Umbilical cord (tissue), 2 donors: ENCODE measurements around the gene MT1H. TPM values are rescaled to one million over a fixed set of nuclear protein-coding genes. Genes with fewer than 3 reads are reported as not detected.
"Not testable (repeated sequence)": the region's sequence is repeated elsewhere in the genome, so short reads cannot be mapped to it uniquely, and the experiment has no call there.

ENCODE experiments used
- DNase-seq: peaks from one replicate; pipeline ENCODE4 v3.0.0-alpha.2; 2015; ENCODE audit warnings: low spot score
- total RNA-seq: library from RNA; depleted of rRNA; stranded (reverse); fragments of >200 nt; gene quantifications from one replicate; pipeline ENCODE4 v1.2.3, GENCODE V29; 2014; ENCODE audit warnings: low replicate concordance; ENCODE audit not compliant: insufficient read depth

Gene MT1H
- total RNA-seq, 1 donor from 2014 or later: 13.0 TPM

DNA sequence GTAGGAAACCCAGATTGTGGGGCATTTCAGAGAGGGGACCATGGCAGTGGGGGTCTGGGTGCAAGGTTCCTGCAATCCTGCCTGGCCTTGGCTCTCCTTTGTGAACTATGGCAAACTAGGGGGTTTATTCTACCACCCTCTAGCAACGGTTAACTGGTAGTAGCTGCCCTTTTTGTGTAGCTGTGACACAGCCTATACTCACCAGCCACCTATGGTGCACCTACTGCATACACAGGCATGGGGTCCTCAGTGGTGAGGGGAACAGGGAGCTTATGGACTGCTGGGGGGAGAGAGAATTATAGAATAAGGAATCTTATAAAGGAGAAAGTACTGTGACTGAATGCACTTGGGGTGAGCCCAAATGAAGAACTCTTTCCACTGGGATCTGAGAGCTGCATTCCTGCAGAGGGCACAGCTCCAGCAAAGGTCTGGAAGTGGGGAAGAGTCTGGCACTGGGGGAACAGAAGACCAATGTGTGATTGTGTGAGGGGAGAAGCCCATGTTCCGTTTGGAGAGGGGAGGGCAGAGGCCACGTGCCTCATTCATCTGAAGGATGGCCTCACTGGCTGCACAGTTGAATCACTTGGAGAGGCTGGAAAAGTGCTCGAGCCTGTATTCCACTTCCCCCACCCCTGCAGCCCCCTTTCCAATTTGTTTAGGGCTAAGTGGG, 14.8 kb downstream of the MT1H start:
- DNase-seq: no peak

DNA sequence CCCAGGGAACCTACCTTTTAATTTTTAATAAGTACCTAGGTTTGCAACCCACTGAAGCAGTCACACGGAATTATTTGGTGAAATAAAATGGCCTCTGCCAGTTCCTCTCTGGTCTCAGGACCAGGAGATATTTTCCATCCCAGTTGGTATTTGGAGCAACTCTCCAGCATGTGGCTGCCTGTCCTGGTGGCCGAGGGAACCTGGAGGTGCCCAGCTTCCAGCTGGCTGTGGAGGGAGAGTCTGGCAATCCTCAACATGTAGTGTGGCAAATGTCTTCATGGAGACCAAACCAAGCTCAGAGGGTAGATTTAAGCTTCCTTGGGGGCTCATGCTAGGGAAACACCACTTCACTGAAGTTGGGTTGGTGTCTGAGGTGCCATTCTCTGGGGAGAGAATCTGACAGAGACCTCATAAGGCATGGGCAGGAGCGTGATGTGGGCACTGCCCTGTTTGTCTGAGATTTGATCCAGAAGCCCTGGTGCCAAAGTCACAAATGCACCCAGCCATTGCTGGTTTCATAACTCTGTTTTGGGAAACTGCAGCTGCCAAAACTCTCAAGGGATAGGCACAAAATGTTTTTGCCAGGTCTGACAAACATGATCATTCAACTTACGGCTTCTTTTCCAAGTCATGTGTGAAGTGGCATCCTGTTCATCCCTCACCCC, 15.4 kb downstream of the MT1H start:
- DNase-seq: no peak

DNA sequence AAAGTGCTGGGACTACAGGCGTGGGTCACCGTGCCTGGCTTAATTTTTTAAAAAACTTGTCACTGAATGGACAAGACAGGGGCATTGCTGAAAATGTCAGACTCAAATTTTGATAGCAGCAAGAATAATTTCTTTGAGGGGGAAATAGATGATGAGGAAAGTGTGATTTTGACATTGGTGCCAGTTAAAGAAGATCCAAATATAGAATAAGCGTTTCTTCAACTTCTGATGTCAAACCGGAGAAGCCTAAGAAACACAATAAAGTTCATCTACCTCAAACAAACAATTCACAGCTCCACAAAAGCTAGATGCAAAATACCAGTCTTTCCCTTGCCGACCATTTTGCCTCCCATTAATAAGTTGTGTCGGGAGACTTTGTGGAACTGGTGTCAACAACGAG, 17.1 kb downstream of the MT1H start:
- DNase-seq: no peak

DNA sequence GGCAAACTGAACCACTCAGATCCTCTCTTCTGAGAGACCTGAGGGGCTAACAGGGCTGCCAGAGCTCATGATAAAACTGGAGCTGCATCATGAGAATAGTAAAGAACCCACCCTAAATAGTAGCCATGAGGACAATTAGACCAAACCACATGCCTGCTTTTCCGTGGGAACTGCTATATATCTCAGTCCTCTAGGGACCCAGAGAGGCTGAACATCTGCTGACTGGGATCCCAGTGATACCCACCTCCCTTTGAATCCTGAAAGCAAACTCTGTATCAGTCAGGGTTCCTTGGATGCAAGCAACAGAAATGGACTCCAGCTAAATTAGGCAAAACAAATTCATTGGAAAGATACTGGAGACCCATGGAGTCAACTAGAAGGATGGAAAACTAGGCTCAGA, 19.1 kb downstream of the MT1H start:
- no peak for DNase-seq

DNA sequence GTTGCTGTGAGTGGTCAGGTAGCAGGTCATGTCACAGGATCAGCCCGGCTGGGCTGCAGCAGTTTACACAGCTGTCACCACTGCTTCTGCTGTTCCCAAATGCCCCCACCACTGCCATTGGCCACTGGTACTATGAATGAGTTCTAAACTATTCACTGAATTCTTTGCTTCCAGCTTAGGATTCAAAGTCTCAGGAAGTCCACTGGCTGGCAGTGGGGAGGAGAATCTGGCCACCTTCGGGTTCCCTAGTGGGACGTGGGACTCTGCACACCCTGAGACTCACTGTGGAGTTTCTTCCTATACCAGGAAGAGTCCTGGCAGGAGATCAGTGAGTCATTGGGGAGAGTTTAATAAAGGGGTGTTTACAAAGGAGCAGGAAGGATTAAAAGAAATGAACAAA, 19.6 kb downstream of the MT1H start:
- DNase-seq: no peak

DNA sequence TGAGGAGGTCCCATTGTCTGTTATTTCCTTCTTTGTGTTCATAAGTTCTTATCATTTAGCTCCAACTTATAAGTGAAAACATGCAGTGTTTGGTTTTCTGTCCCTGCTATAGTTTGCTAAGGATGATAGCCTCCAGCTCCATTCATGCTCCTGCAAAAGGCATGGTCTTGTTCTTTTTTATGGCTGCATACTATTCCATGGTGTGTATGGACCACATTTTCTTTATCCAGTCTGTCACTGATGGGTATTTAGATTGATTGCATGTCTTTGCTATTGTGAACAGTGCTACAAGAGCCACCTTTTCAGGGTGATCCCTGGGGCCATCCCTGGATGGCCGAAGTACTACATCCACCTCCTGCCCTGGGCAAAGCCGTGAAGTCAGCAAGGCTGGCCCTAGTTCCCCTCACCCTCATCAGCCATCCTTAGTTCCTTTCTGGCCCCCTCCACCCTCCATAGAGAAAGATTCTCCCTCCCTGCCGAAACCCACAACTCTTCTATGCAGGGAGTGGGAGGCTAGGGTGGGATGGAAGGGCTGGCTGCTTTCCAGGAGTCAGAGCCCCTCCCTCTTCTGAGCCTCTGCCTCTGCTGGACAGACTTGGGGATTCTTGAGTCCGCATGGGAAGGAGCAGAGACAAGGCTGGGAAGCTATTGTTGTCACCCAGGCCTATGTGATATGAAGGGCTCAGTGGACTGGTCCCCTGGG, 21.0 kb downstream of the MT1H start:
- DNase-seq: no peak

DNA sequence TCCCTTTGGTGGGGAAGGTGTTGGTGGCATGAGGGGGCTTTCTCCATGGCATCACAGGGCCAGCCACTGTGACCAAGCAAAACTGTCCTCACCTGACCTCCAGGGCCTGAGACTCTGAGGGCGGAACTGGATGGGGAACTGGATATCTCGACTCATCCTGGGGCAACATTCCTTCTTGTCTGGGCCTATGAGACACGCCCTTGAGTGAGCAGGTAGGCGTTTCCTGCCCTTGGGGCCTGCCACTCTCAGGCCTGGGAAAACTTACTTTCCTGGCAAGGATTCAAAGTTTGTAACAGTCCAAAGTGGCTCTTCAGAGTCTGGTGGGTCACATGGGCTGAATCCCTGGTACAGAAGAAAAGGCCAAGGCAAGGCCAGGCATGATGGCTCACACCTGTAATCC, 22.3 kb downstream of the MT1H start:
- peak; percentile 74 for DNase-seq

DNA sequence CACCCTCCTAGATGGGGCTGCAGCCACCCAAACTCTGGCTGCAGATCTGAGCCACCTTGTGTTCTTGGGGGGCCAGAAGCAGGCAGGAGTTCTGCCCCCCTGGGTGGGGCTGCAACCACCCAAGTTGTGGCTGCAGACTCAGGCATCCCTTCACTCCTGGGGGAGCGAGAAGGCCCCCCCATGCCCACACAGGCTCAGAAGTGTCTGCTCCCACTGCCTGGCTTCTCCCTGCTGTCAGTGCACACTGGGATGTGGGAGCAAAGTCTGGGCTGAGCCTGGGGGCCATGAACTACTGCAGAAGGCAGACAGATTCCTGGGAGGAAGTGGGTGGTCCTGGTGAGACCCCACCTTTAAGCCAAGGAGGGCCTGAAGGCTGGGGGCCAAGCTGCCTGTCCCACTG, 25.6 kb downstream of the MT1H start:
- no peak for DNase-seq

DNA sequence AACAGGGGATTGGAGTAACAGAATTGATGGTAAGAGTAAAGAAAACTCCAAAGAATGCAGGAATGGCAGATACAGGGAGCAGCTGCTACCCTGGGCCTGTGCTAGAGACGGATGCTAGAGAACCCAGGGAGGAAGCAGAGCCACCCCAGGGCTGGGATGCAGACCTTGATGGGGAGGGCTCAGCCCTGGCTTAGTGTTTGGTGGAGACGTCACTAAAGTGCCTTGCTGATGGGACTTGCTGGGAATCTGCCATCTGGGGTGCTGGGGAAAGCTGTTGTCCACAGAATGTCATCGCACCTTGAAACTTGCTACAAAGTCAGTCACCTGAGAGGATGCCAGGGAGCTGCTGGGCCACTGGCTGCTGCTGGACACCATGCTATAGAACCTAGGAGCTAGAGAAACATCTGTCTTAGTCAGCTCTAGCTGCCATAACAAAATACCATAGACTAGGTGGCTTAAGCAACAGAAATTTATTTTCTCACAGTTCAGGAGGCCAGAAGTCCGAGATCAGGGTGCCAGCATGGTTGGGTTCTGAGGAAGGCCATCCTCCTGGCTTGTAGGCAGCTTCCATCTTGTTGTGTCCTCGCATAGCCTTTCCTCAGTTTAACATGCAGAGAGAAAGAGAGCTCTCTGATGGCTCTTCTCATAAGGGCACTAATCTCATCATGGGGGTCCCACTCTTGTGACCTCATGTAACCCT, 28.0 kb downstream of the MT1H start:
- no peak for DNase-seq

DNA sequence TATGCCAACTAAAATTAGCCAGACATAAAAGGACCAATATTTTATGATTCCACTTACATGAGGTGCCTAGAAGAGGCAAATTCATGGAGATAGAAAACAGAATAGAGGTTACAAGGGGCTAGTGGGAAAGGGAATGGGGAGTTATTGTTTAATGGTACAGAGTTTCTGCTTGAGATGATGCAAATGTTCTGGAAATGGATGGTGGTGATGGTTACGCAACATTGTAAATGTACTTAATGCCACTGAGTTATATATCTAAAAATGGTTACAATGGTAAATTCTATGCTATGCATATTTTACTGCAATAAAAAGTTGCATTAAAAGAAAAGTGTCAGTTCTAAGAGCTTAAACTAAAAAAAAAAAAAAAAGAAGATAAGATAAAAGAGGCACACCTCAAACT, 30.6 kb downstream of the MT1H start:
- no peak for DNase-seq

DNA sequence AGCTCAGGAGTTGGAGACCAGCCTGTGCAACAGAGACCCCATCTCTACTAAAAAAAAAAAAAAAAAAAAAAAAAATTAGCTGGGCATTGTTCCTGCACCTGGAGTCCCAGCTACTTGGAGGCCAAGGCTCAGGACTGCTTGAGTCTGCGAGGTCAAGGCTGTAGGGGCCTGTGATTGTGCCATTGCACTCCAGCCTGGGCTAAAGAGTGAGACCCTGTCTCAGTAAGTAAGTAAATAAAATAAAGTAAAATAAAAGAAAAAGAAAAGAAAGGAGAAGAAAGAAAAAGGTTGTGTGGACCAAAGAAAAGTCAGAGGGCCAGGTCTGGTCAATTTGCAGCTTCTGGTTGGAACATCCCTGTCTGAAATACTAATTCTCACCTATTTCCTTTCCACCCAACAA, 31.0 kb downstream of the MT1H start:
- DNase-seq: no peak

DNA sequence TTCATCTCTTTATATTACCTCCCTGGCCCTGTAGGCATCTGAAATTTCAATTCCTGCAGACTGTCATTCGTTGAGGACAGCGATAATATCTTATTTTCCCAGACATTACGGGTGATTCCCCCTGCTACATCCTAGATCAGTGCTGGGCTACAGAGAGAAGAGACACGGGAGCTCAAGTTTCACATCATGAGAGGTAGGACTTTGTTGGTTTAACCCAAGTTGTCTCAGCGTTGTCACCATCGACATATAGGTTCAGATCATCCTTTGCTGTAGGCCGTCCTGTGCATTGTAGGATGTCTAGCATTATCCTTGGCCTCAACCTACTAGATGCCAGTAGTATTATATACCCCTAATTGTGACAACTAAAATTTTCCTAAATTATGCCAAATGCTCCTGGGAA, 31.9 kb downstream of the MT1H start:
- DNase-seq: no peak

DNA sequence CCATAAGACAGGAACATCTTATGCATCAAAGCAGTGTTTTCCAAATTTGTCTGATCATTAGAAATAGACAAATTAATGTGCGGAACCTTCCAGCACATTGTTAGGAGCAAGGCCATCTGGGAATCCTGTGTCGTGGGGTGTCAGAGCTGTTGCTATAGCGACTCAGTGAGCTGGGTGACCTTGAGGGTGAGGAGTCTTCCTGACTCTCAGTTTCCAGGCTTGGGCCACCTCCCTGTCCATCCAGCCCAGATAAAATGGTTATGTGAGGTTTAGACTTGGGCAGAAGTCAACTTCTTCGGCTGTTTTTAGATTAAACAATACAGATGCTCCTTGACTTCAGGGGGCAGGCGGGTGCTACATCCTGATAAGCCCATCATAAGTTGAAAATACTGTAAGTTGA, 33.2 kb downstream of the MT1H start:
- no peak for DNase-seq

DNA sequence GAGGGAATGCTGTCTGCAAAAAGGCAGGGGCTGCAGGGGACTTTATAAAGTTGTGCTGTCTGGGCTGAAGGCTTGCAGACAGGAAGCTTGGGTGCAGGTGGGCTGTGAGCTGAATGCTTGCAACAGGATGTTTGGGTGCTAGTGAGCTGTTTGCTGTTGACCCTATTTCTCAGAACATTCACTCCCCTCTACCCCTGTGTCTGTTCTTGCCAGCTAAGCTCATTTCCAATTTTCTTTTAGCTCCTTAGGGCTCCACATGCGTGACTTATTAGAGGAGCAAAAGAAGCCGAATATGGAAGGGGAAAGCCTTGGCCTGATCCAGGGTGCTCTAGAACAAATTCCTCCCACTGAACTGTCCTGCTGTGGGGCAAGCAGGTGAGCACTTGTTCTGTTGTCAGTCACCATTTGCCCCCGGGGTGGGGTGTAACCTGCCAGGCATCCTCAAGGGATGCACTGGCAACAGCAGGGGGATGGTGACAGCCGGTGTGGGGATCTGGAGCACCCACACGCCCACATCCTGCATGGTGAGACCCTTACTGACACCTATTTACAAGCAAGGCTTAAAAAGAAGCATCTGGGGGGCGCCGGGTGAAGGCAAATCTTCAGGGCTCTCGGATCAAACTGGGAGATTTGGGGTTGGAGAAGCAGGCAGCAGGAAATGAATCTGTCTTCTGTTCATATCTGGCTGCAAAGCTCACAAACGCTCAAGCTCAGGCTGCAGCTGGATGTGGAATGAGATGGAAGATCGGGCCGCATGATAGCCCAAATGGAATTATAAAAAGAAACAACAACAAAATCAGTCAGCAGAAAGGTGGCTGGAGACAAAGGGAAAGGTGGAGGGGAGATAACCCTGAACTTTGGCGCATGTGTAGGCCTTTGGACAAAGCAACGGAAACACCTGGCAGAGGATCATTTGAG, 39.2 kb downstream of the MT1H start:
- no peak for DNase-seq

DNA sequence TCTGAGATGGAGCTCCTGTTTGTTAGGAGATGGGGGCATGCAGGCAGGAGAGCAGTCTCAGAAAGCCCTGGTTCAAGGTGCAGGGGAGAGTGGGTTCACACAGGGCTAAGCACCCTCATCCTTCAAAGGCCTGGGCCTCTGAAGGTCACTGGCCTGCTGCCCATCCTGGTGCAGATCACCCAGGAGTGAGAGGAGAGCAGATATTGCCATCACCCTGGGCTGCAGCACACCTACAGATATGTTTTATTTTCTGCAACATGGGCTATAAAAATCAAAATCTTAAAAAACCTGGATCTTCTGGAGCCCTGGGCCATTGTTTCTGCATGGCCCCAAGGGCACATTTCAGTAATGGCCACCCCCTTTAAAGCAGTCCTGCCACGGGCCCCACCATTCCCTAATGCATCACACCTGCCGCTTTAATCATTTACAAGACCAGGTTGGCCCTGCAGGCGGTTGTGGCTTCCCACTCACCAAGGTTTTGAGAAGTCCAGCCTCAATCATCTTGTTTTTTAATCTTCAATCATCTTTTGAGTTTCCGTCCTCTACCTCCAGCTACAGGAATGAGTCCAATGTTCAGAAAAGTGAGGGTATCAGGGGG, 39.9 kb downstream of the MT1H start:
- DNase-seq: no peak

DNA sequence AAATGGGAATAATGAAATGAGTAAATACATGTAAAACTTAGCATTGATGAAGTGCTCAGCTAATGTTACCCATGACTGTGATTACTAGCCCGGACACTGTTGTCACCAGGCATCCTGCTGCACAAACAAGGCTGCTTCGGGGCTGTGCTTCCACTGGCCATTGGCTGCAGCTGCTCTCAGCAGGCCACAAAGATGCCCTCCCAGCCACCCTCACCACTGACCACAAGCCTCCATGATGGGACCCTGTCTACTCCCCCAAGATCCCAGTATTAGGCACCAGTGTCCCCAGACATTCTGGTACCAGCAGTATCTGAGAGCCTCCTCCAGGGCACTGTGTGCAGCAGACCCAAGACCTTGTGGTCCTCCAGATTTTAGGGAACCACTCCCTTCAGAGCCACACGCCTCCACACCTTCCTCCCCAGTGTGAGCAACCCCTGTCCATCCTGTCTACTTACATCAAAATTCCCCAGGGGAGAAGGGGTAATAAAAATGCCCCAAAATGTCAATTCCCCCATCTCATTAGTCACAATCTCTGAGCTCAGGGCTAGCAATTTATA, 40.6 kb downstream of the MT1H start:
- no peak for DNase-seq

DNA sequence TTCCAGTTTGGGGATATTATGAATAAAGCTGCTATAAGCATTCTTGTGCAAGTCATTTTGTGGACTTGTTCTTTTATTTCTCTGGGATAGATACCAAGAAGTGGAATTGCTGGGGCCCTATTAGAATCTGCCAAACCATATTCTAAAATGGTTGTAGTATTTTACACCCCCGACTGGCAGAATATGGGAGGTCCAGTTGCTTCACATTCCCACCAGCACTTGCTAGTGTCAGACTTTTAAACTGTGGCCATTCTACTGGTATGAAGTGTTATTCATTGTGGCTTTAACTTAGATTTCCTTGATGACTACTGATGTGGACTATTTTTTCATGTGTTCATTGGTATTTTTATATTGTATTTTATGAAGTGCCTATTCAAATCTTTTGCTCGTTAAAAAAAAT, 42.2 kb downstream of the MT1H start:
- DNase-seq: no peak

DNA sequence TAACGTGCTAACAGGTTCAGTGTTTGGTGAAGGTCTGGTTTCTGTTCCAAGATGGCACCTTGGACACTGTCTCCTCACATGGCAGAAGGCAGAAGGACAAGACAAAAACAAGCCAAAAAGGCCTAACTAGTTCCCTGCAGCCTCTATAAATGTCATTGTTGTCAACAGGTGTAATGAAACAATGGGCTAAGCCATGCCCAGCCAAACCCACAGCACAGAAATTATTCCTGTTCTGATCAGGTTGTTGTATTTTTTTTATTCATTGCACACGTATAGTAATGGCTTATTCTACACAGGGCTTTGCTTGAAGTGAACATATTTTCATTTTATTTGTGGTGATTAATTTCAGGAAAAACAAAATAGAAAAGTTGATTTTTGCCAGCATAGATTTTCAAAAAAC, 44.2 kb downstream of the MT1H start:
- DNase-seq: no peak

DNA sequence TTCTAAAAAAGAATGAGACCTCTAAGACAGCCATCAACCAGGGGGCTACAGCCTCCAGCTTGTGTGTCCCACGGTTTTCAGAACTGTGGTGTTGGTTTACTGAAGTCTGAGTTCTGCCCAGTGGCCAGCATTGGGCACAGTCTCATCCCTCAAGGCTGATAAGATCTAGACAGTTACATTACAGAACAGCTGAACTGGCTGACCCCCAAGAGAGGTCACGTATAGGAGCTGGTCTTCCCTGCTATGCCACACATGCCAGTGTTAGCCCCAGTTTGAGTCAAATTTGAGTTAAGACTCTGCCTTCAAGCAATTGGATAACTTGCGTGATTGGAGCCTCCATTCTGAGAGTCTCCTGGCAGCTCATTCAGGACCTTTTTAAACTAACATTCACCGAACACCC, 45.5 kb downstream of the MT1H start:
- no peak for DNase-seq

DNA sequence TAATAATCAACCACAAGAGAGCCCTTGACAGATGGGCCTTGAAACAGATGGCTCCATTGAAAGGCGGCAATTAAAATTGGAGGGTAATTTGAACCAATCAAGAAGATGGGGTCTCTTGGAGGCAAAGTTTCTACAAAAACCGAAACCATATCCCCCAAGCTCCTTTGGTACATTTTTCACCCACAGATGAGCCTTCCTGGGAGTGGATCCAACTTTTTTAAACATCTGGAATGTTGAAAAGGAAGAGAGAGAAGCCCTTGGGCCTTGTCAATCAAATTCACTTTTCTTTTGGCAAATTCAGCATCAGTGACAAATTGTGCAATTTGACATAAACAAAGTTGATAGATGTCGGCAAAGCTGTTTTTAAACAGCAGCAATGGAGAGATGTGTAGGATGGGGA, 47.1 kb downstream of the MT1H start:
- DNase-seq: no peak

DNA sequence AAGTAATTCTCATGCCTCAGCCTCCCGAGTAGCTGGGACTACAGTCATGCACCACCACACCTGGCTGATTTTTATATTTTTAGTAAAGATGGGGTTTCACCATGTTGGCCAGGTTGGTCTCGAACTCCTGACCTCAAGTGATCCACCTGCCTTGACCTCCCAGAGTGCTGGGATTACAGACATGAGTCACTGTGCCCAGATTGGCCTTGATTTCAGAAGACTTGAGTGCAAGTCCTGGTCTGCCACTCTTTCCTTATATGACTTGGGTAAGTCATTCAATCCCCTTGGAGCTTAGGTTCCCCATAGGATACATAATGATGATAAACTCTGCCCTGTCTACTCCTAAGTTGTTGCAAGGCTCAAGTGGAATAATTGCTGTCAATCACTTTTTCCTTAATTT, 47.9 kb downstream of the MT1H start:
- not testable (repeated sequence) for DNase-seq
